ENCODE data around the gene EPHA6. TPM values are rescaled to one million over a fixed set of nuclear protein-coding genes. Genes with fewer than 3 reads are reported as not detected.

The EPHA6 gene
- total and polyA plus RNA-seq, 10 of the 15 experiments (the other 5 are each of a cell fraction or from before 2014, with no cell fraction given): not detected

DNA sequence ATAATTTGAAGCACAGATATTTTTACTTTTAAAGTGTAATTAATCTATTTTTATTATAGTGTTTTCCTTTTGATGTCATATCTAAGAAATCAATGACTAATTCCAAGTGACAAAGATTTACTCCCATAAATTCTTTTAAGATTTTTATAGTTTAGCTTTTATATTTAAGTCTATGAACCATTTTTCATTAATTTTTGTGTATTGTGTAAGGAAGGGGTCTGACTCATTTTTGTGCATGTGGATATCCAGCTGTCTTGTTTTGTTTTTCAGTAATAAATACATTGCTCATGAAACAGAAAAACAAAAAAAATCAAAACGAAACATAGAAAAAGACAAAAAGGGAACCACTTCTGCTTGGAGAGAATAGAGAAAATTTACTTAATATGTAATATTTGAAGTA lies 145.1 kb downstream of the EPHA6 start:
- H3K27ac ChIP-seq (ENCODE audit: control insufficient read depth, insufficient read depth): no peak overlapping the region
- H3K27me3 ChIP-seq (replicated peaks in 1 of 2; ENCODE audit: control insufficient read depth in 2 of 2, insufficient read depth in 2 of 2, low read length in 1 of 2): no peaks in the 10 kb centered on the region
- in situ Hi-C loops (cut with MboI) (no loop called here), intact Hi-C loops (cut with micrococcal nuclease; ENCODE audit: unreplicated experiment) (no loop called here)
- H3K9ac ChIP-seq (ENCODE audit: control insufficient read depth, insufficient read depth, low read length): no peak overlapping the region
- no TSS peak for BruUV-seq (replicated peaks)
- WGBS (ENCODE audit: insufficient coverage, insufficient replicate concordance, low lambda C conversion rate, missing lambda C conversion rate): 0% methylated on average over 1 of the region's 1 CpG
- no peaks in the 10 kb centered on the region for H3K4me1 ChIP-seq (ENCODE audit: control insufficient read depth, insufficient read depth, low read length)
- TF ChIP-seq NR2C2 (IDR thresholded peaks at IDR 0.05; ENCODE audit: borderline replicate concordance, control insufficient read depth, insufficient read length, low read depth) (no peak), POLR2A (IDR thresholded peaks at IDR 0.05; ENCODE audit: low read depth, low read length) (no peak)
- TF ChIP-seq, protein P1, sequence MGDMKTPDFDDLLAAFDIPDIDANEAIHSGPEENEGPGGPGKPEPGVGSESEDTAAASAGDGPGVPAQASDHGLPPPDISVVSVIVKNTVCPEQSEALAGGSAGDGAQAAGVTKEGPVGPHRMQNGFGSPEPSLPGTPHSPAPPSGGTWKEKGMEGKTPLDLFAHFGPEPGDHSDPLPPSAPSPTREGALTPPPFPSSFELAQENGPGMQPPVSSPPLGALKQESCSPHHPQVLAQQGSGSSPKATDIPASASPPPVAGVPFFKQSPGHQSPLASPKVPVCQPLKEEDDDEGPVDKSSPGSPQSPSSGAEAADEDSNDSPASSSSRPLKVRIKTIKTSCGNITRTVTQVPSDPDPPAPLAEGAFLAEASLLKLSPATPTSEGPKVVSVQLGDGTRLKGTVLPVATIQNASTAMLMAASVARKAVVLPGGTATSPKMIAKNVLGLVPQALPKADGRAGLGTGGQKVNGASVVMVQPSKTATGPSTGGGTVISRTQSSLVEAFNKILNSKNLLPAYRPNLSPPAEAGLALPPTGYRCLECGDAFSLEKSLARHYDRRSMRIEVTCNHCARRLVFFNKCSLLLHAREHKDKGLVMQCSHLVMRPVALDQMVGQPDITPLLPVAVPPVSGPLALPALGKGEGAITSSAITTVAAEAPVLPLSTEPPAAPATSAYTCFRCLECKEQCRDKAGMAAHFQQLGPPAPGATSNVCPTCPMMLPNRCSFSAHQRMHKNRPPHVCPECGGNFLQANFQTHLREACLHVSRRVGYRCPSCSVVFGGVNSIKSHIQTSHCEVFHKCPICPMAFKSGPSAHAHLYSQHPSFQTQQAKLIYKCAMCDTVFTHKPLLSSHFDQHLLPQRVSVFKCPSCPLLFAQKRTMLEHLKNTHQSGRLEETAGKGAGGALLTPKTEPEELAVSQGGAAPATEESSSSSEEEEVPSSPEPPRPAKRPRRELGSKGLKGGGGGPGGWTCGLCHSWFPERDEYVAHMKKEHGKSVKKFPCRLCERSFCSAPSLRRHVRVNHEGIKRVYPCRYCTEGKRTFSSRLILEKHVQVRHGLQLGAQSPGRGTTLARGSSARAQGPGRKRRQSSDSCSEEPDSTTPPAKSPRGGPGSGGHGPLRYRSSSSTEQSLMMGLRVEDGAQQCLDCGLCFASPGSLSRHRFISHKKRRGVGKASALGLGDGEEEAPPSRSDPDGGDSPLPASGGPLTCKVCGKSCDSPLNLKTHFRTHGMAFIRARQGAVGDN (IDR thresholded peaks at IDR 0.05): no peak
- RAD21 ChIA-PET (ENCODE audit: unreplicated experiment): no interaction called here
- ATAC-seq (no peak), FAIRE-seq (no peak), DNase-seq (ENCODE audit: low read depth, low spot score) (no peak)
- SMC1A ChIA-PET (ENCODE audit: uncharacterized antibody, unreplicated experiment): no interaction called here
- H3K9me3 ChIP-seq (replicated peaks; ENCODE audit: control insufficient read depth, insufficient read depth, low read length): no peaks in the 10 kb centered on the region
- H2AFZ ChIP-seq (ENCODE audit: control insufficient read depth, low read depth, low read length): no peak overlapping the region
- POLR2A ChIA-PET: no interaction called here
- no peaks in the 10 kb centered on the region for H3K79me2 ChIP-seq (ENCODE audit: control insufficient read depth, insufficient read depth, low read length)
- CTCF ChIA-PET: interaction anchor here (1.8 kb wide), 1 partner anchor 11 kb away, joined by 5 read pairs; no protein-coding TSS in a partner anchor
- H3K4me2 ChIP-seq (ENCODE audit: control insufficient read depth, insufficient read depth): no peak overlapping the region
- no peaks in the 10 kb centered on the region for H3K36me3 ChIP-seq (ENCODE audit: control insufficient read depth in 2 of 2, insufficient read depth in 2 of 2, low read length in 1 of 2)
- no peak overlapping the region for H3K4me3 ChIP-seq
- no peaks in the 10 kb centered on the region for H4K20me1 ChIP-seq (ENCODE audit: control insufficient read depth, insufficient read depth)

Data from GM12878 (cell line).